ENCODE data around the gene DNAH3.

DNA sequence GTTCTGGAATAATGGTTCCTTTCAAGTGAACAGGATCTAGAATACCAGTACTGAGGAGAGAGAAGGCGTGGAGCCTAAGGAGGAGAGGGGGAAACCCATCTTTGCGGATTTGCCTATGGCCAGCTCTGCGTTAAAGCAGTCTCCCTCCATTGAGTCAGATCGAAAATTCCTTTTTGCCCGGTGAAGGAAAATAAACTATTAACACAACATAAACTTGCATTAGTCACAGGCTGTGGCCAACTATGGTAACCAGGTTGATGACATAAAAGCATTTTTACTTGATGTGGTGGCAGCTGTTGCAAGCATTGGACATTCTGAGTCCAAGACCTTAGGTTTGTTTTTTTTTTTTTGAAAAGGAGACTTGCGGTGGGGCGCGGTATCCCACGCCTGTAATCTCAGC is 16.7 kb upstream of the DNAH3 start:
- TF ChIP-seq, protein P1, sequence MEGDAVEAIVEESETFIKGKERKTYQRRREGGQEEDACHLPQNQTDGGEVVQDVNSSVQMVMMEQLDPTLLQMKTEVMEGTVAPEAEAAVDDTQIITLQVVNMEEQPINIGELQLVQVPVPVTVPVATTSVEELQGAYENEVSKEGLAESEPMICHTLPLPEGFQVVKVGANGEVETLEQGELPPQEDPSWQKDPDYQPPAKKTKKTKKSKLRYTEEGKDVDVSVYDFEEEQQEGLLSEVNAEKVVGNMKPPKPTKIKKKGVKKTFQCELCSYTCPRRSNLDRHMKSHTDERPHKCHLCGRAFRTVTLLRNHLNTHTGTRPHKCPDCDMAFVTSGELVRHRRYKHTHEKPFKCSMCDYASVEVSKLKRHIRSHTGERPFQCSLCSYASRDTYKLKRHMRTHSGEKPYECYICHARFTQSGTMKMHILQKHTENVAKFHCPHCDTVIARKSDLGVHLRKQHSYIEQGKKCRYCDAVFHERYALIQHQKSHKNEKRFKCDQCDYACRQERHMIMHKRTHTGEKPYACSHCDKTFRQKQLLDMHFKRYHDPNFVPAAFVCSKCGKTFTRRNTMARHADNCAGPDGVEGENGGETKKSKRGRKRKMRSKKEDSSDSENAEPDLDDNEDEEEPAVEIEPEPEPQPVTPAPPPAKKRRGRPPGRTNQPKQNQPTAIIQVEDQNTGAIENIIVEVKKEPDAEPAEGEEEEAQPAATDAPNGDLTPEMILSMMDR (IDR thresholded peaks at IDR 0.05 in 8 of 11, conservative IDR thresholded peaks at IDR 0.05 in 3 of 11), result no peak
- no peak for TF ChIP-seq POLR2AphosphoS5 (IDR thresholded peaks at IDR 0.05)
